Liver (tissue), 9 donors: ENCODE results near the gene ME1. TPM values are rescaled to one million over a fixed set of nuclear protein-coding genes. Genes with fewer than 3 reads are reported as not detected.

Source experiments
- DNase-seq: peaks from one replicate; pipeline ENCODE4 v3.0.0-alpha.2; 2017; ENCODE audit warnings: low spot score
- H3K27ac ChIP-seq, 2 donors: one replicate each; pipeline ENCODE4 v1.7.0; 2013; ENCODE audit warnings: inconsistent platforms in 2 of 2, low read length in 2 of 2, control low read depth in 1 of 2, low read depth in 1 of 2, mild to moderate bottlenecking in 1 of 2
- H3K27me3 ChIP-seq, 4 donors: one replicate each; pipeline versions ENCODE4 v1.6.1 to v1.7.0; 2013; ENCODE audit warnings: low read length in 3 of 4, inconsistent platforms in 1 of 4, mild to moderate bottlenecking in 1 of 4, moderate library complexity in 1 of 4; ENCODE audit not compliant: control insufficient read depth in 4 of 4, insufficient read depth in 4 of 4
- H3K36me3 ChIP-seq, 4 donors: one replicate each; pipeline versions ENCODE4 v1.6.1 to v1.7.0; 2013; ENCODE audit warnings: low read length in 3 of 4, mild to moderate bottlenecking in 3 of 4, low read depth in 1 of 4, moderate library complexity in 1 of 4; ENCODE audit not compliant: control insufficient read depth in 4 of 4, insufficient read depth in 3 of 4
- H3K4me1 ChIP-seq, 4 donors: one replicate each; pipeline versions ENCODE4 v1.6.1 to v1.7.0; 2013; ENCODE audit warnings: low read length in 3 of 4, mild to moderate bottlenecking in 3 of 4, moderate library complexity in 1 of 4; ENCODE audit not compliant: control insufficient read depth in 4 of 4, insufficient read depth in 4 of 4
- H3K4me3 ChIP-seq, 3 donors: one replicate each; pipeline versions ENCODE4 v1.6.1 to v1.7.0; 2013; ENCODE audit warnings: low read length in 3 of 3, control low read depth in 1 of 3, low read depth in 1 of 3, mild to moderate bottlenecking in 1 of 3
- H3K9ac ChIP-seq, 2 donors: one replicate each; pipeline ENCODE4 v1.7.0; 2013; ENCODE audit warnings: low read length in 2 of 2, mild to moderate bottlenecking in 2 of 2, moderate library complexity in 2 of 2, control low read depth in 1 of 2, low read depth in 1 of 2
- H3K9me3 ChIP-seq, 4 donors: one replicate each; pipeline versions ENCODE4 v1.6.1 to v1.7.0; 2013; ENCODE audit warnings: low read length in 3 of 4; ENCODE audit not compliant: control insufficient read depth in 4 of 4
- ATF3 ChIP-seq: IDR thresholded peaks from 2 replicates; pipeline ENCODE4 v1.6.1; 2016; ENCODE audit warnings: antibody characterized with exemption
- CTCF ChIP-seq: fragments of 150-350 bp; IDR thresholded peaks from 2 replicates; pipeline ENCODE4 v1.5.1; 2017; ENCODE audit warnings: improper control_type of control experiment, low read depth, low read length; ENCODE audit not compliant: missing input control
- EGR1 ChIP-seq, 2 donors: IDR thresholded peaks; 2 replicates each; pipeline ENCODE4 v1.6.1; 2016 to 2018; ENCODE audit warnings: antibody characterized with exemption in 2 of 2, low read depth in 2 of 2
- FOXA1 ChIP-seq: IDR thresholded peaks from 2 replicates; pipeline ENCODE4 v1.6.1; 2016; ENCODE audit warnings: antibody characterized with exemption
- FOXA2 ChIP-seq: IDR thresholded peaks from 2 replicates; pipeline ENCODE4 v1.6.1; 2016; ENCODE audit warnings: antibody characterized with exemption
- GABPA ChIP-seq, 2 donors: IDR thresholded peaks in 1 of 2; conservative IDR thresholded peaks in 1 of 2; 2 replicates each; pipeline ENCODE4 v1.6.1; 2016; ENCODE audit warnings: antibody characterized with exemption in 2 of 2, mild to moderate bottlenecking in 1 of 2, moderate library complexity in 1 of 2
- HNF4A ChIP-seq, 2 donors: conservative IDR thresholded peaks; 2 replicates each; pipeline ENCODE4 v1.6.1; 2016; ENCODE audit warnings: antibody characterized with exemption in 2 of 2, mild to moderate bottlenecking in 2 of 2
- HNF4G ChIP-seq: IDR thresholded peaks from 2 replicates; pipeline ENCODE4 v1.6.1; 2016; ENCODE audit warnings: antibody characterized with exemption
- JUND ChIP-seq, 2 donors: IDR thresholded peaks; 2 replicates each; pipeline ENCODE4 v1.6.1; 2016; ENCODE audit warnings: antibody characterized with exemption in 2 of 2
- MAX ChIP-seq: IDR thresholded peaks from 2 replicates; pipeline ENCODE4 v1.6.1; 2016; ENCODE audit warnings: antibody characterized with exemption
- NR2F2 ChIP-seq: IDR thresholded peaks from 2 replicates; pipeline ENCODE4 v1.6.1; 2016; ENCODE audit warnings: antibody characterized with exemption
- RAD21 ChIP-seq, 2 donors: IDR thresholded peaks; 2 replicates each; pipeline ENCODE4 v1.6.1; 2016; ENCODE audit warnings: antibody characterized with exemption in 2 of 2, mild to moderate bottlenecking in 2 of 2
- REST ChIP-seq: IDR thresholded peaks from 2 replicates; pipeline ENCODE4 v1.6.1; 2016; ENCODE audit warnings: antibody characterized with exemption, mild to moderate bottlenecking
- RXRA ChIP-seq, 2 donors: IDR thresholded peaks; 2 replicates each; pipeline ENCODE4 v1.6.1; 2017 to 2018; ENCODE audit warnings: antibody characterized with exemption in 2 of 2, mild to moderate bottlenecking in 1 of 2
- SP1 ChIP-seq: IDR thresholded peaks from 2 replicates; pipeline ENCODE4 v1.6.1; 2018; ENCODE audit warnings: antibody characterized with exemption, mild to moderate bottlenecking
- TAF1 ChIP-seq: conservative IDR thresholded peaks from 2 replicates; pipeline ENCODE4 v1.6.1; 2016; ENCODE audit warnings: antibody characterized with exemption, mild to moderate bottlenecking
- YY1 ChIP-seq: IDR thresholded peaks from 2 replicates; pipeline ENCODE4 v1.6.1; 2016; ENCODE audit warnings: antibody characterized with exemption, mild to moderate bottlenecking
- ZBTB33 ChIP-seq: IDR thresholded peaks from 2 replicates; pipeline ENCODE4 v1.6.1; 2016; ENCODE audit warnings: antibody characterized with exemption
- WGBS: extraction: QIAGEN DNeasy Blood & Tissue Kit; methylation state at CpG from one replicate; pipeline ENCODE4 v1.1.7; 2013; 5-methylcytosine and 5-hydroxymethylcytosine counted together
- polyA plus RNA-seq, 2 donors: library from polyadenylated mRNA; stranded (reverse) in 1 of 2; unstranded in 1 of 2; fragments of 200-250 nt in 1 of 2; fragments of >200 nt in 1 of 2; fragmentation: Nextera tagmentation in 1 of 2; extraction: Ambion mirVana in 1 of 2; gene quantifications; one replicate each; pipeline versions ENCODE4 v1.2.1 to v1.2.3, GENCODE V29; 2013 to 2015
- total RNA-seq, 2 donors: library from RNA; depleted of rRNA; stranded (reverse); fragments of >200 nt; gene quantifications; one replicate each; pipeline ENCODE4 v1.2.3, GENCODE V29; 2014
- donor health status: healthy.
- donor health status: healthy.
- donor health status: healthy.
- donor health status: healthy.
- donor health status: healthy.

ME1 gene
- total and polyA plus RNA-seq, 4 donors, result 4.3 to 7.8 (median 5.5) TPM

- no peak for TF ChIP-seq GABPA (IDR thresholded peaks at IDR 0.05 in 1 of 2, conservative IDR thresholded peaks at IDR 0.05 in 1 of 2)
- no peak for TF ChIP-seq ATF3
- TF ChIP-seq RXRA (IDR thresholded peaks at IDR 0.05), result no peak
- no peak for TF ChIP-seq TAF1
- TF ChIP-seq REST, result no peak
- TF ChIP-seq SP1, result no peak
- no peak for TF ChIP-seq NR2F2
- no peak for TF ChIP-seq CTCF
- TF ChIP-seq EGR1 (IDR thresholded peaks at IDR 0.05; ENCODE audit: low read depth in 2 of 2), result no peak
- no peak for TF ChIP-seq RAD21 (IDR thresholded peaks at IDR 0.05)
- no peak for TF ChIP-seq FOXA1
- TF ChIP-seq JUND (IDR thresholded peaks at IDR 0.05), result no peak
- TF ChIP-seq FOXA2, result no peak
- TF ChIP-seq HNF4G, result no peak
- TF ChIP-seq ZBTB33, result no peak
- no peak for TF ChIP-seq HNF4A (conservative IDR thresholded peaks at IDR 0.05)
- no peak for TF ChIP-seq YY1
- no peak for TF ChIP-seq MAX
- WGBS, result 81% methylated on average over 4 of the region's 4 CpGs
Observed at GRCh38 chr6:83202031-83202430, 228.8 kb downstream of the ME1 start.

More at GRCh38 chr6:83202031-83202430, 228.8 kb downstream of the ME1 start:
- Histone ChIP-seq H3K4me3 (no peak overlapping the region), H3K36me3 (peaks cover 0 to 7% (median 5%) of the 10 kb centered on the region in 4 donors), H3K27ac (no peak overlapping the region), H3K9me3 (no peaks in the 10 kb centered on the region), H3K9ac (no peak overlapping the region), H3K4me1 (no peaks in the 10 kb centered on the region), H3K27me3 (no peaks in the 10 kb centered on the region)
- no peak for DNase-seq
